ENCODE measurements around the gene GTPBP1. TPM values are rescaled to one million over a fixed set of nuclear protein-coding genes. Genes with fewer than 3 reads are reported as not detected.
A peak's percentile ranks its signal among the peaks of the same experiment; 100 is the strongest.

The GTPBP1 gene
- polyA plus RNA-seq, 3 donors from 2014 or later: 13.0 to 35.5 (median 15.4) TPM

DNA sequence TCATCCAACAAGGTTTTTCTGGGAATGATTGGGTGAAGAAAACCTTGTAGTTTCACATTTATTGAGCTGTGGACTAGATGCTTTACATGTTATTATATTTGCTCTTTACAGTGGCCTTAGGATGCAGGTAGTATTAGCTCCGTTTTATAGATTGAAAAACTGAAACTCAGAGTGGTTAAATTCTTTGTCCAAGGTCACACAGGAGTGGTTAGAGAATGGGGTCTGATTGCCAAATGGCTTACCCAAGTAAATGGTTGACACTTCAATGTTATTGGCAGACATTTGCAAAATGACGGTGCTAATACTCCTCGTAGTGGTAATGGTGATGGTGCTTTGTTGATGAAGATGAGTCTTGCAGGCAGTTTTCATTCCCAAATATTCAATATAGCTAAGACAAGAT is 2.2 kb downstream of the GTPBP1 start:
- Mint-ChIP-seq H3K36me3 (peaks cover 0 to 8% (median 3%) of the 10 kb centered on the region in 3 donors), H3K9me3 (no peaks in the 10 kb centered on the region), H3K27me3 (ENCODE audit: low read depth in 3 of 3) (peaks cover 7 to 11% (median 10%) of the 10 kb centered on the region in 3 donors), H3K4me3 (peak overlapping the region in 4 of 5 donors; percentile 4 to 26 (median 10)), H3K27ac (peak overlapping the region in 4 of 6 donors; percentile 2 to 91 (median 58)), H3K4me1 (peaks cover 50 to 73% of the 10 kb centered on the region in 2 donors)
- DNase-seq: no peak

DNA sequence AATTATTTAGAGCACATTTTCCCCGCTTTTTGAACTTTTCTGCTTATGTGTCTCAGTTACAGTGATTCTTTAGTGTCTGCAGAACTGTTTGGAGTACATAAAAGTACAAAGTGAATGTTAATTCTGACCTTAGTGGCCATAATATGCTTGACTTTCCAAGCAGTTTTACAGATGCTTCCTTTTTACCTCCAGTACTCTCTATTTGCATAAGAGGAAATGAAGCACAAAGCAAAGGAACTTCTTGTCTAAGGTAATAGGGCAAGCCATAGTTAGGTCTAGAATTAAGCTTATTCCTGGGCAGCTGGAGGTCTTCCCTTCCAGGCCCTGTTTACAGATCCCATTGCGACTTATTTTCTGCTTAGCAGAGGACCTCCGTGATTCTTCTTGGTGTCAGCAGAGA is 3.6 kb downstream of the GTPBP1 start:
- Mint-ChIP-seq H3K4me1 (peaks cover 57 to 85% of the 10 kb centered on the region in 2 donors), H3K36me3 (peaks cover 0 to 8% (median 3%) of the 10 kb centered on the region in 3 donors), H3K9me3 (no peaks in the 10 kb centered on the region), H3K4me3 (peak overlapping the region in 1 of 5 donors; percentile 17), H3K27ac (peak overlapping the region in 1 of 6 donors; percentile 65), H3K27me3 (ENCODE audit: low read depth in 3 of 3) (peaks cover 7 to 9% (median 9%) of the 10 kb centered on the region in 3 donors)
- no peak for DNase-seq

DNA sequence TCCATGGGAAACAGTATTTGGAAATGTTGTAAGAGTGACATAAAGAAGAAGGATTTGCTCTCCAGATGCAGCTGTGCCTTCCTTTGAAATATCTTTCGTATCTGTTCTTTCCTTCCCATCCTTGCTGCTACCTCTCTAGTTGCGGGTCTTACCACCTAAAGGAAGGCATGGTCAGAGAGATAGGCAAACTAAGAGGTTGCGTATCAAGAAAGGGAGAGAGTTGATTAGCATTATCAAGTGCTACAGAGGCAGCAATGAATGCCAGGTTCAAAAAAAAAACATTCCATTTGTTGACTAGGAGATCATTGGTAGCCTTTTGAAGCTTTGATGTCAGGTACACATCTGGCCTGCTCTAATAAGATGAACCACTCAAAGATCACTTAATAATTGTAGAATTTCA is 4.6 kb downstream of the GTPBP1 start:
- Mint-ChIP-seq H3K27ac (no peak overlapping the region), H3K4me3 (no peak overlapping the region), H3K4me1 (peaks cover 59 to 86% of the 10 kb centered on the region in 2 donors), H3K27me3 (ENCODE audit: low read depth in 3 of 3) (peaks cover 5 to 10% (median 5%) of the 10 kb centered on the region in 3 donors), H3K36me3 (peaks cover 0 to 8% (median 3%) of the 10 kb centered on the region in 3 donors), H3K9me3 (no peaks in the 10 kb centered on the region)
- no peak for DNase-seq

DNA sequence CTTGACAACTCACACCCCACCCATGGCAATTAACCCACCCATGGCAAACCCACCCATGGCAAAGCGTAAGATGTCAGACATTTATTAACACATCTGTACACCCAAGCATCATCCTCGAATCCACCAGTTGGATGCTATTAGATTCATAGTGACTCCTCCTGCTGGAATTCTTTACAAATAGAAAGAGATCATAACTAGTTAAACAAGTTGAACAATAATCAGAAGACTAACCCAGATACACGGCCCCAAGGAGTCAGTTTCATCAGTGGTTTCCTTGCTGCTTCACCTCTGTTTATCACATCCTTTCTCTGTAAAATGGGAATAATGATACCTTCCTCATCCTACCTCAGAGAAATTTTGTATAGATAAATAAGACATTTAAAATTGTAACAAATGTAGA is 5.1 kb downstream of the GTPBP1 start:
- peaks cover 0 to 8% (median 3%) of the 10 kb centered on the region in 3 donors for H3K36me3 Mint-ChIP-seq
- peaks cover 1 to 7% (median 7%) of the 10 kb centered on the region in 3 donors for H3K27me3 Mint-ChIP-seq (ENCODE audit: low read depth in 3 of 3)
- peaks cover 60 to 87% of the 10 kb centered on the region in 2 donors for H3K4me1 Mint-ChIP-seq
- H3K9me3 Mint-ChIP-seq: no peaks in the 10 kb centered on the region
- peak overlapping the region in 2 of 6 donors; percentile 12 to 37 for H3K27ac Mint-ChIP-seq
- H3K4me3 Mint-ChIP-seq: no peak overlapping the region
- no peak for DNase-seq

DNA sequence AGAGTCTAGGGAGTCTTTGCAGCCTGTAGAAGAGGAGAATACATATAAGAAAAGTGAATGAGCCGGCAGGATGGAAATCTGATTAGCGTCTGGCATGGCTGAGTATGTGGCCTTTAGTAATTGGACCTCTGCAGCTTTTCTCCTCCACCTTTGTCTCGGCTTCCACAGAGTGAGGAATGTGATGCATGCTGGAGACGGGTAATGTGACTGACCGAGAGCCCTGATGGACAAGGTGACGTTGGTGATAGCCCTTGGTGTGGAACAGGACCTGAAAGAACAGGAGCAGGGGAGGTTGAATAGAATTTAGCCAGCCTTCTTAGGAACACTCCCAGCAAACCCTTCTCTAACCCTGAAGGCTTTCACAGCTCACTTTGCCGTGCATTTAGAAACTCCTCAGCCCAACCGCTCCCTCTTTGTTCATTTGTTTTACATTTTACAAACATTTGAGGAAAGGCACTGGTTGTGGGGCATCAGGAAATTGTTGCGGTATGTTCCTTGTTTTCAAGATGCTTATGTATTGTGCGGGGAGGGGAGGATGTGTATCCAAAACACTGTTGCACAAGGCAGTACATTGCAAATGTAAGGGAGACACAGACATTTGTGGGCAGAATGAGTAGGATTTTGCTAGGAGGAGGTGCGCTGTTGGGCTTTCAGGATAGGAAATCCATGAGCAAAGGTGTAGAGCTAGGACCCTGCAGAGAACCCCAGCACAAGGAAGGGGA is 6.9 kb downstream of the GTPBP1 start:
- no peak overlapping the region for H3K4me3 Mint-ChIP-seq

DNA sequence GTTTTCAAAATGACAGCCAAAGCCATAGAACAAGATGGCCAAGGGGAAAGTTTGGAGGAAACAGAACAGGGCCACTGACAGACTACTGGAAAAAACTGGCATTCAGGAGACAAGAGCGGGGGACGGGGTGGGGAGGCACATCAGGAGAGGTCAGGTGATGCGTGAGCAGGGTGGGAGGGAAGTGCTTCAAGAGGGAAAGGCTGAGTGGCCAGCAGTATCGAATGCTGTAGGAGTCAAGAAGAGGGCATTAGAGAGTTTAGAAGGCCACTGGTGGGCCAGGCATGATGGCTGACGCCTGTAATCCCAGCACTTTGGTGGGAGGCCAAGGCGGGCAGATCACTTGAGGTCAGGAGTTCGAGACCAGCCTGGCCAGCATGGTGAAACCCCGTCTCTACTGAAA is 8.2 kb downstream of the GTPBP1 start:
- Mint-ChIP-seq H3K4me1 (peaks cover 37 to 73% of the 10 kb centered on the region in 2 donors), H3K27ac (peak overlapping the region in 2 of 6 donors; percentile 25 to 47), H3K36me3 (peaks cover 4 to 20% (median 17%) of the 10 kb centered on the region in 3 donors), H3K9me3 (no peaks in the 10 kb centered on the region), H3K27me3 (ENCODE audit: low read depth in 3 of 3) (peaks cover 1 to 9% (median 5%) of the 10 kb centered on the region in 3 donors), H3K4me3 (no peak overlapping the region)
- DNase-seq: no peak

More for the DNA sequence above, 6.9 kb downstream of the GTPBP1 start:
- no peaks in the 10 kb centered on the region for H3K9me3 Mint-ChIP-seq
- H3K27me3 Mint-ChIP-seq (ENCODE audit: low read depth in 3 of 3): peaks cover 1 to 9% (median 7%) of the 10 kb centered on the region in 3 donors
- H3K36me3 Mint-ChIP-seq: peaks cover 4 to 14% (median 13%) of the 10 kb centered on the region in 3 donors
- no peak for DNase-seq
- peaks cover 48 to 85% of the 10 kb centered on the region in 2 donors for H3K4me1 Mint-ChIP-seq
- H3K27ac Mint-ChIP-seq: peak overlapping the region in 2 of 6 donors; percentile 44 to 47

DNA sequence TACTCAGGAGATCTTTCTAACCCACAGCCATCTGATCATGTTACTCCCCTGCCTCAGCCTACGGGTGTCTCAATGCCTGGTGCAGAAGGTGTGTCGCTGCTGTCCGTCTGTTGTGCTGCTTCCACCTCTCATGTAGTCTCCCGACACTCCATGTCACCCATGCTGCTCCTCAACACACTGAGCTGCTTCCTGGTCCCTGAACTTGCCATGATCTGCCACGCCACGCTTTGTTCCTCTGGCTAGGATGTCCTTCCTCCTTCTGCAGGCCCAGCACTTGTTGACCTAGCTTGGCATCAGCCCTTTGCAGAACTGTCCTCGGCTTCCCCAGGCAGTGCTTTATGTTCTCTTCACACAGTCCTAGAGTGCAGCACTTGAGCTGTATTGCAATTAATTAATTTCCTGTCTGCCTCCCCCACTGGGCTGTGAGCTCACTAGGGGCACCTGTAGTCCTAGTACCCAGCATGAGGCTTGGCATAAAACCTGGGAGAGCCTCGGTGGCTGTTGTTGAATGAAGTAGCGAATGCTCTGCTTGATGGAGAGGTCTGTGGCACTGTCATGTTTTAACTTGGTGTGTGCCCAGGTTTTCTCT is 9.5 kb downstream of the GTPBP1 start:
- peaks cover 4 to 20% (median 17%) of the 10 kb centered on the region in 3 donors for H3K36me3 Mint-ChIP-seq
- no peak for DNase-seq
- peaks cover 1 to 9% (median 5%) of the 10 kb centered on the region in 3 donors for H3K27me3 Mint-ChIP-seq (ENCODE audit: low read depth in 3 of 3)
- H3K4me3 Mint-ChIP-seq: no peak overlapping the region
- no peaks in the 10 kb centered on the region for H3K9me3 Mint-ChIP-seq
- peaks cover 35 to 59% of the 10 kb centered on the region in 2 donors for H3K4me1 Mint-ChIP-seq
- H3K27ac Mint-ChIP-seq: peak overlapping the region in 3 of 6 donors; percentile 4 to 26 (median 26)

DNA sequence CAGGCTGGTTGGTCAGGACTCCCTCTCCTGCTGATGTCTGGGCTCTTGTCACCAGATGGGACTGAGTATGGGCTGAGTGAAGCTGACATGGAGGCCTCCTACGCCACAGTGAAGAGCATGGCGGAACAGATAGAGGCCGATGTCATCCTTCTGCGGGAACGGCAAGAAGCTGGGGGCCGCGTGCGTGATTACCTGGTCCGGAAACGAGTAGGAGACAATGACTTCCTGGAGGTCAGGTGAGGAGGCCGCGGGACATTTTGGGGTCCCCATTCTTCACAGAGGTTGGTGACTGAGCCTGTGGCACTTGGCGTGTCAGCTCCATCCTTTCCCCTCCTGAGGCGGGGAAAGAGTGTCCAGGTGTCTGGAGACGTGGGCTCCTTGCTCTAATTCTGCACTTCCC is 10.1 kb downstream of the GTPBP1 start:
- Mint-ChIP-seq H3K4me3 (no peak overlapping the region), H3K27me3 (ENCODE audit: low read depth in 3 of 3) (peaks cover 1 to 9% (median 5%) of the 10 kb centered on the region in 3 donors), H3K36me3 (peaks cover 4 to 18% (median 15%) of the 10 kb centered on the region in 3 donors), H3K9me3 (no peaks in the 10 kb centered on the region), H3K27ac (peak overlapping the region in 2 of 6 donors; percentile 14 to 28), H3K4me1 (peaks cover 33 to 53% of the 10 kb centered on the region in 2 donors)
- DNase-seq: no peak

DNA sequence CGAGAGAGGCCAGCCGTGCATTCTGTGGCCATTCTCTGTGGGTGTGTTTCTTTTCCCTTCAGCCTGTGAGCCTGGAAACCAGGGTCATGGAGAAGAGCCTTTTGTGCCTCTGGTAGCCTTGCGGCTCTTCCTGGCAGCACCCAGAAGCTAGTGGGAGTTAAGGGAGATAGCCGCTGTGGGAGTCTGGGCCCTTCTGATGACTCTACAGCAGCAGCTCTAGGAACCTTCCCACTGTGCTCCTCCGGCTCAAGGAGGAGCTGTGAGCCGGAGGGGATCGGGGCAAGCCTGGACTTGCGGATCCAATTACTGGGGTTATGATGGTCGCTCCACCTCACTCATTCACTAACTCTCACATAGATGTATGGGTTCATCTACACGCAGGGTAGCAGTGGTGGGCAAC is 10.5 kb downstream of the GTPBP1 start:
- H3K27ac Mint-ChIP-seq: peak overlapping the region in 1 of 6 donors; percentile 22
- H3K4me1 Mint-ChIP-seq: peaks cover 30 to 49% of the 10 kb centered on the region in 2 donors
- no peak overlapping the region for H3K4me3 Mint-ChIP-seq
- H3K9me3 Mint-ChIP-seq: no peaks in the 10 kb centered on the region
- H3K36me3 Mint-ChIP-seq: peaks cover 4 to 15% (median 13%) of the 10 kb centered on the region in 3 donors
- no peak for DNase-seq
- H3K27me3 Mint-ChIP-seq (ENCODE audit: low read depth in 3 of 3): peaks cover 1 to 9% (median 5%) of the 10 kb centered on the region in 3 donors

DNA sequence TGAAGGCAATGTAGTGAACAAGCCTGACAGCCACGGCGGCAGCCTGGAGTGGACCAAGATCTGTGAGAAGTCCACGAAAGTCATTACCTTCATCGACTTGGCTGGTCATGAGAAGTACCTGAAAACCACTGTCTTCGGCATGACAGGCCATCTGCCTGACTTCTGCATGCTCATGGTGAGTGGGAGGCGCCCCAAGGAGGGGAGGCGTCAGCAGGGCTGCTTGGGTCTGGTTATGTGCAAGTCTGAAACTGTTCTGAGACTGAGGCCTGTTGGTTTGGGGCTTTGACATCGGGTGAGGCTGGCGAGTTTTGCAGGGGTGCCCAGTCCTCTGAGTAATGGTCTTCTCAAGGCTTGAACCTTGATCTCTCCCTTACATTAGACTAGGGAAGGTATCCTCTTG is 11.1 kb downstream of the GTPBP1 start:
- Mint-ChIP-seq H3K9me3 (no peaks in the 10 kb centered on the region), H3K36me3 (peaks cover 4 to 20% (median 15%) of the 10 kb centered on the region in 3 donors), H3K27me3 (ENCODE audit: low read depth in 3 of 3) (peaks cover 1 to 9% (median 5%) of the 10 kb centered on the region in 3 donors), H3K4me3 (no peak overlapping the region), H3K27ac (peak overlapping the region in 1 of 6 donors; percentile 29), H3K4me1 (peaks cover 29 to 47% of the 10 kb centered on the region in 2 donors)
- no peak for DNase-seq

DNA sequence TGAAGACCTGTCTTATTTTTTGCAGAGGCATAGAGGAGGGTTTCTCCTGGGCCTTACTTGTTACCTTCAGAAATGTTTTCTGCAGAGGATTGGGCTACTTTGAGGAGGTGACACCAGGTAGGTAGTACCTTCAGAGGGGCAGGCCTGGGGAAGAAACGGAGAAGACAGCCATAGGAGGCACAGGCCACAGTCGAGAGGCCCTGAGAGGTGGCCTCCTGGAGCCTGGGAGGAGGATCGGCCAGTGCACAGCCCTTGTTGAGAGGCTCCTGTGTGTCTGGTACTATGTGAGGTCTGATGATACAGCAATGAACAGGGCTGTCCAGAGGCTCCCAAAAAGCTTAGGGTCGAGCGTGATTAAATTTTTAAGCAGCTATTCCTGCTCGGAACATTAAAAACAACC is 11.5 kb downstream of the GTPBP1 start:
- H3K9me3 Mint-ChIP-seq: no peaks in the 10 kb centered on the region
- H3K27ac Mint-ChIP-seq: peak overlapping the region in 1 of 6 donors; percentile 53
- peaks cover 1 to 11% (median 8%) of the 10 kb centered on the region in 3 donors for H3K27me3 Mint-ChIP-seq (ENCODE audit: low read depth in 3 of 3)
- no peak overlapping the region for H3K4me3 Mint-ChIP-seq
- no peak for DNase-seq
- H3K4me1 Mint-ChIP-seq: peaks cover 28 to 43% of the 10 kb centered on the region in 2 donors
- H3K36me3 Mint-ChIP-seq: peaks cover 4 to 23% (median 15%) of the 10 kb centered on the region in 3 donors

DNA sequence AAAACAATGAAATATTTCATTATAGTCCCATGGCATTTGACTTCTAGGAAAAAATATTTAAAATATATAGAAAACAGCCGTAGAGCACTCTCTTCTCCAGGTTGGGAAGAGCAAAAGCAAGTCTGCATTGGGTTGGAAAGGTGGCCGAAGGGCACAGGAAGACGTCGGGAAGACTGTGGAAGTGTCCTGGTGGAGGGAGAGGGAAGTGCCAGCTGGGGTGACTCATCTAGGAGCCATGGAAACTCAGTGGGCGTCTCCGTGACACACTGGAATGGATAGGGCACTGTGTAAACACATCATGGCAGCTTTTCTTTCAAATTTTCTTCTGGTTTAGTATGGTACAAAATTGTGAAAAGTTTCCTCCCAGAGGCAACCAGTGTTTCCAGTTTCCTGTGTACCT is 12.7 kb downstream of the GTPBP1 start:
- peaks cover 17 to 31% of the 10 kb centered on the region in 2 donors for H3K4me1 Mint-ChIP-seq
- peak overlapping the region in 1 of 6 donors; percentile 57 for H3K27ac Mint-ChIP-seq
- H3K4me3 Mint-ChIP-seq: no peak overlapping the region
- no peaks in the 10 kb centered on the region for H3K9me3 Mint-ChIP-seq
- H3K27me3 Mint-ChIP-seq (ENCODE audit: low read depth in 3 of 3): peaks cover 1 to 12% (median 8%) of the 10 kb centered on the region in 3 donors
- H3K36me3 Mint-ChIP-seq: peaks cover 4 to 24% (median 15%) of the 10 kb centered on the region in 3 donors
- no peak for DNase-seq

DNA sequence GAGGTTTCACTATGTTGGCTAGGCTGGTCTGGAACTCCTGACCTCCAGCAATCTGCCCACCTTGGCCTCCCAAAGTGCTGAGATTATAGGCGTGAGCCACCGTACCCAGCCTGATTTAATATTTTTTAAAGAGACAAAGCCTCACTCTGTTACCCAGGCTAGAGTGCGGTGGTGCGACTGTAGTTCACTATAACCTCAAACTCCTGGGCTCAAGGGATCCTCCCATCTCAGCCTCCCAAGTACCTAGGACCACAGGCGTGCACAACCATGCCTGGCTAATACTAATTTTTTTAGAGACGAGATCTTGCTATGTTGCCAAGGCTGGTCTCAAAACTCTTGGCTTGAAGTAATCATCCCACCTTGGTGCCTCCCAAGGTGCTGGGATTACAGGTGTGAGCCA is 13.5 kb downstream of the GTPBP1 start:
- H3K9me3 Mint-ChIP-seq: no peaks in the 10 kb centered on the region
- H3K4me1 Mint-ChIP-seq: peaks cover 11 to 25% of the 10 kb centered on the region in 2 donors
- H3K27me3 Mint-ChIP-seq (ENCODE audit: low read depth in 3 of 3): peaks cover 1 to 12% (median 9%) of the 10 kb centered on the region in 3 donors
- H3K36me3 Mint-ChIP-seq: peaks cover 4 to 30% (median 15%) of the 10 kb centered on the region in 3 donors
- no peak for DNase-seq
- H3K4me3 Mint-ChIP-seq: no peak overlapping the region
- H3K27ac Mint-ChIP-seq: no peak overlapping the region

DNA sequence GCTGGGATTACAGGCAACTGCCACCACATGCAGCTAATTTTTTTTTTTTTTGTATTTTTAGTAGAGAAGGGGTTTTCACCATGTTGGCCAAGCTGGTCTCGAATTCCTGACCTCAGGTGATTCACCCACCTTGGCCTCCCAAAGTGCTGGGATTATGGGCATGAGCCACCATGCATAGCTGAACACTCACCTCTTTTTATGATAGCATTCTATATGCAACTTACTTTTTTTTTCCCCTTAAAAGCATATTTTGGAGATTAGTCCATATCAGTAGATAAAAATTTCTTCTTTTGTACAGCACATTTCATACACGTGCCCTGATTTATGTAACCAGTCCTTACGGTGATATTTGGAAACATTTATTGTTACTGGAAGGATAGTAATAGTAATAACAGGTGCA is 14.6 kb downstream of the GTPBP1 start:
- no peak for DNase-seq
- peaks cover 2 to 19% (median 15%) of the 10 kb centered on the region in 3 donors for H3K27me3 Mint-ChIP-seq (ENCODE audit: low read depth in 3 of 3)
- H3K36me3 Mint-ChIP-seq: peaks cover 11 to 41% (median 23%) of the 10 kb centered on the region in 3 donors
- H3K9me3 Mint-ChIP-seq: no peaks in the 10 kb centered on the region
- H3K27ac Mint-ChIP-seq: no peak overlapping the region
- no peak overlapping the region for H3K4me3 Mint-ChIP-seq
- H3K4me1 Mint-ChIP-seq: peaks cover 7 to 20% of the 10 kb centered on the region in 2 donors
